Dedifferentiated amniotic fluid mesenchymal stem cell (primary cell): Measurements from ENCODE around the gene AFDN.
"Not testable (repeated sequence)": the region's sequence is repeated elsewhere in the genome, so short reads cannot be mapped to it uniquely, and the experiment has no call there.

Experiments used
- DNase-seq: peaks from one replicate; pipeline ENCODE4 v3.0.0-alpha.2; 2016; ENCODE audit errors: extremely low spot score

Gene AFDN

GRCh38 chr6:168000198-168001028, 173.7 kb downstream of the AFDN start:
- DNase-seq, result no peak

GRCh38 chr6:168001029-168001332, 174.3 kb downstream of the AFDN start:
- no peak for DNase-seq

DNA sequence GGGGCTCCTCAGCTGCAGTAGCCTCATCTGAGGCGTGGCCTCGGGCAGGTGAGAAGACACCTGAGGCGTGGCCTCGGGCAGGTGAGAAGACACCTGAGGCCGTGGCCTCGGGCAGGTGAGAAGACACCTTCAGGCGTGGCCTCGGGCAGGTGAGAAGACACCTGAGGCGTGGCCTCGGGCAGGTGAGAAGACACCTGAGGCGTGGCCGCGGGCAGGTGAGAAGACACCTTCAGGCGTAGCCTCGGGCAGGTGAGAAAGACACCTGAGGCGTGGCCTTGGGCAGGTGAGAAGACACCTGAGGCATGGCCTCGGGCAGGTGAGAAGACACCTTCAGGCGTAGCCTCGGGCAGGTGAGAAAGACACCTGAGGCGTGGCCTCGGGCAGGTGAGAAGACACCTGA, 174.8 kb downstream of the AFDN start:
- not testable (repeated sequence) for DNase-seq

DNA sequence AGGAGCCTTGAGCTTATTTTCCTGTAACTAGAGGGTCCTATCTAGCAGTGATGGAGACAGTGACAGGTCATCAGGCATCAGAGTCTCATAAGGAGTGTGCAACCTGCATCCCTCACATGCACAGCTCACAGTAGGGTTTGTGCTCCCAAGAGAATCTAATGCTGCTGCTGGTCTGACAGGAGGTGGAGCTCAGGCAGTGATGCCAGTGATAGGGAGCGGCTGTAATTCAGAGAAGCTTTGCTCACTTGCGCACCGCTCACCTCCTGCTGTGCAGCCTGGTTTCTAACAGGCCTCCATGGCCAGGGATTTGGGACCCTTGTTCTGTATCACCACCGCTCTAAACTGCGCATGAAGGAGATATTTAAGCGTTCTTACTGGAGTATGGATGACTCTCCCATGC, 176.1 kb downstream of the AFDN start:
- DNase-seq, result no peak

- DNase-seq, result no peak
Measured at GRCh38 chr6:168004023-168004422, 177.3 kb downstream of the AFDN start.

DNA sequence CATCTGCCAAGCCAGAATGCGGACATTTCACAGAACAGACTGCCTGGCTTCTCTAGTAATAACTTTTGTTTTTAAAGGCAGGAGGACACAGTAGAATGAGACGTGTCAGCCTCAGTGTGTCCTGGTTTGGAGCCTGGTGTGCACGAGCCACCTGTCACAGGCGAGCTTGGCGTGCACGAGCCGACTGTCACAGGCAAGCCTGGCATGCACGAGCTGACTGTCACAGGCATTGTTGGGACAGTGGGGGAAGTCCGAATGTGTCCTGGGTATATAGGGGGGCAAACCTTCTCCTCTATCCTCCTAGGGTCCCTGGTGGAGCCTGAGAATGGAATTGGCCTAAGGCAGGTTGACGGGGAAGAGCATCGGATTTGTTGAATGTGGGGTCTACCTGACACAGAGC, 178.2 kb downstream of the AFDN start:
- no peak for DNase-seq

DNA sequence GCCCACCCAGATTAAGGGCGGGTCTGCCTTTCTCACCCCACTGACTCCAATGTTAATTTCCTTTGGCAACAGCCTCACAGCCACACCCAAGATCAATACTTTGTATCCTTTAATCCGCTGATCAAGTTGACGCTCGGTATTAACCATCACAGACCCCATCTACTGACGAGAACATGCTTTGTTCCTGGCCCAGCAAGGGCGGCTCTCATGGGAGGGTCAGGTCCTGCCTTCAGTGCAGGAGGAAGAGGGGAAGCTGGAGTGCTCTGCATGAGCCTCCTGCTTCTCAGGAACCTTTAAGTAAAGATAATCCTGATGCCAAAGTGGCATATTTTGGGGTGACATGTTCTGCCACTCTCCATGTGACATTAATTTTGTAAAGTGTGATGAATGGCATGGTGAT, 179.1 kb downstream of the AFDN start:
- no peak for DNase-seq

GRCh38 chr6:168007592-168008338, 181.1 kb downstream of the AFDN start:
- DNase-seq, result peak; percentile 70

- no peak for DNase-seq
Measured at GRCh38 chr6:168009331-168009730, 182.6 kb downstream of the AFDN start.

DNA sequence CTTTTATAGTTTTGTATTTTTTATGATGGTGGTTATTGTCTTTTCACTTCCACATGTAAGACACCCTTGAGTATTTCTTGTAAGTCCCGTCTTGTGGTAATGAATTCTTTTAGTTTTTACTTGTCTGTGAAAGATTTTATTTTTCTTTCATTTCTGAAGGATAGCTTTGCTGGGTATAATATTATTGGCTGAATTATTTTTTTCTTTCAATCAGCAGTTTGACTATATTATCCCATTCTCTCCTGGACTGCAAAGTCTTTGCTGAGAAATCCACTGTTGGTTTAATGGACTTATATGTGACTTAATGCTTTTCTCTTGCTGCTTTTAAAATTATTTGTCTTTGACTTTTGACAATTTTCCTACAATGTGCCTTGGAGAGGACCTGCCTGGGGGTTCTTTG, 184.6 kb downstream of the AFDN start:
- no peak for DNase-seq

DNA sequence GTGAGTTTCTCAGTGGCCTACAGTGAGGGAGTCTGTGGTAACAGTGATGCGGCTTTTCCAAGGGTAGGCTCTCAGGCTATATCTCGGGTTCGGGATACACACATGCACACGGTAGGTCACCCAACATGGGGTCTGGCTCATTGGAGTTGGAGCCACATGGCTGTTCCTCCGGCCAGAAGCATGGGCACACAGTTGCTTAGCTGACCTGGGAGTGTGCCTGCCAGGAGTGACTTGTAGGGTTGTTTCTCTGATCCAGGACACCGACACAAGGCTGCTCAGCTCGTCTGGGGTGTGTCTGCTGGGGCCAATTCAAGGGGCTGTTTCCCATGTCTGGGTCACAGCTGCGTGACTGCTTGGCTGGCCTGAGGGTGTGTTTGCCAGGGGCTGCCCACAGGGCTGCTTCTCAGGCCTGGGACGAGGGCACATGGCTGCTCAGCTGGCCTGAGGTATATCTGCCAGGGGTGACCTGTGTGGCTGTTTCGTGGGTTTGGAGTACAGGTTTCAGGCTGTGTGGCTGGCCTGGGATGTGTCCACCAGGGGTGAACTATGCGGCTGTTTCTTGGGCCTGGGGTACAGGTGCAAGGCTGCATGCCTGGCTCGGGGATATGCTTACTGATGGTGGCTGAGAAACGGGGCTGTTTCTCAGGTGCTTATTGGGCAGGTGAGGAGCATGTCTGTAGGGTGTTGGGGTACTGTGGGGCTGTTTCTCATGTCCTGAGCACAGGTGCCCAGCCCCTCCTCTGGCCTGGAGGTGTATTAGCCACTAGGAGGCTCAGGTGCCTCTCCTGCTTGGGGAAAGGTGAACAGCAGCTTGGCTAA, 185.9 kb downstream of the AFDN start:
- DNase-seq, result no peak

DNA sequence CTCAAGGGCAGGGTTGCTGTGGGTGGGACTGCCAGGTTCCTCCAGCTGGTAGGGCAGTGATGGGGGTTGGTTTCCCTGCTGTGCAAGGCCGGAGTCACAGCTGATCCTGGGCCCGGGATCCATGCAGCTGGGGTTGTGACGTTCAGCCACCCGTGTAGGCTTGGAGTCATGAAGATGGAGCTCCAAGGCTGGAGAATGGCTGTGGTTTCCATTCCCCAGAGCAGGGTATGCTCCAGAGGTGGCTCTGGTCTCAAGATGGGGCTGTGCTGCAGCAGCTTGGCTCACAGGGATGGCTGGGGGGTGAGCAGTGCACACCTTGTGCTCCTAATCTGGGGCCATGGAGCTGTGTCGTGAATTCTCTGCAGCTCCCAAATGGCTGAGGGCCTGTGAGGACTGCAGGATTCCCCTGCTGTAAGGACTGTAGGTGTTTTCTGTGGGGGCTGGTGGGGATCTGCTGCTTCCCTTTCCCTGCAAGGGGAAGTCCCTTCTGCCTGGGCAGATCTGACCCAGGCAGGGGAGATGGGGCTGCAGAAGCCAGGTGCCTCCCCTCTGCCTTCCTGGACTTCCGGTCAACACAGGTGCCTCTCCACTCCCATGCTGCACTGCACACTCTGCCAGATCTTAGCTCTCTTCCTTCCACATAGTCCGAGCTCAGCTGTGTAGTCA, 186.7 kb downstream of the AFDN start:
- DNase-seq, result no peak

GRCh38 chr6:168014428-168014827, 187.7 kb downstream of the AFDN start:
- DNase-seq, result no peak

DNA sequence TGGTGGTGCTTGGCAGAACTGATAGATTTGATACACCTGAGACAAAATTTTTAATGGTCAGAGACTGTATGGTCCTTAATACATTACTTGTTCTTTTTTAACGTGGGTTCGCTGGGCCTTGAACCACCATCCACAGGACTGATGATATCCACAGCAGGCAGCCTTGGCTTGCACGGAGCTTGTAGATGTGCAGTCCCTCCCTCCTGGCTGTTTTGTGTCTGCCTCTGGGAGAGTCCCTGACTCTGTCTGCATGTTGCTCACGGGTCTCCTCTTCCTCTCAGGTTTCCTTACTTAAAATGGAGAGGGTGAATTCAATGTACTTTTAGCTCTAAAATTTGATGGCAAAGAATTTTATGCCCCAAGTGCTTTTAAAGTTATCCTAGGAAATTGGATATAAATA, 188.3 kb downstream of the AFDN start:
- no peak for DNase-seq

DNA sequence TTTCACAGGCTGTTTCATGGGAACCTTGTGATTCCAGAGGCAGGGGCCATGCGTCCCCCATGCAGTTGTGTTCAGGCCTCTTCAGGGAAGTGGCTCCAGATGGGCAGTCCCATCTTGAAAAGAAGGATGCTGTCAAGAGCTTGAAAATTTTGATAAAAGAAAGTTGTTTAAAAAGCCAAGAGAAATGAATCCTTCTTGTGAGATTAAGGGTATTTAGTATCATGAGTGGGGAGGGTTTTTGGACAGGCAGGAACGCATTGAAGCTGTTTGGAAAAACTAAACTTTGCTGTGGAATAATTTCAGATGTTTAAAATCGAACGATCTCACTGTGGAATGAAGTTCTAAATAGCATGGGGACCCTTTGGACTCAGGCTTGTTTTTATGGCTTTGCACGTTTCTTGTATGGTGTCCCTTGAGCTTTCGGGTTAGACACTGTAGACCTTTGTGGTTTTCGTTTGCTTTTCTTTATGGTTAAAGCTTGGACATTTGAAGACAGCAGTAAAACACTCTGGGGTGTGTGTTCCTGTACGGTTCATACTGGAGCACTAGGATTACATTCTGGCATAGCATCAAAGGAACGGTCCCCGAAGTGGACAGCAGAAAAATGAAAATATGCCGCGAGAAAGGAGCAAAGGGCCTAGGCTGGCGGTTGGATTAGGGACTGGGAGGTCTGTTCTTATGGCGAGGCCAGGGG, 188.9 kb downstream of the AFDN start:
- DNase-seq, result no peak

DNA sequence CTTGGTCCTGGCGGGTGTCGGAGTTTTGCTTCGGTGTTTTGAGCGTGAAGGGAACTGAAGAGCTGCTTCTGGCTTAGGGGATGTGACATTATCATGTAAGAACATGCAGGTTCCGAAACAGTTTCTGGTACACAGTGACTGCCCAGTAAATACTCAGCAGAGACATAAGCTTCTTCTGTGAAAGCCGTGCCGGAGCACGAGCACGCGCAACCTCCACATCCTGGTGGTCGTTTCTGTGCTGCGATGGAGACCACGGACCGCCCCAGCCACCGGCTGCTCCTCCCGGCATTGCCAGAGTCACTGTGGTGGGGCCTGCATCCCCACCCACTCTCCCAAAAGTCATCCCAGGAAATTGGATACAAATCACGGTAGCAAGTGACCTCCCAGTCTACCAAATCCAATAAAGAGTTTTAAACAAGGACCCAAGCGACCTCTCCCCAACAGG, 189.5 kb downstream of the AFDN start:
- no peak for DNase-seq

DNA sequence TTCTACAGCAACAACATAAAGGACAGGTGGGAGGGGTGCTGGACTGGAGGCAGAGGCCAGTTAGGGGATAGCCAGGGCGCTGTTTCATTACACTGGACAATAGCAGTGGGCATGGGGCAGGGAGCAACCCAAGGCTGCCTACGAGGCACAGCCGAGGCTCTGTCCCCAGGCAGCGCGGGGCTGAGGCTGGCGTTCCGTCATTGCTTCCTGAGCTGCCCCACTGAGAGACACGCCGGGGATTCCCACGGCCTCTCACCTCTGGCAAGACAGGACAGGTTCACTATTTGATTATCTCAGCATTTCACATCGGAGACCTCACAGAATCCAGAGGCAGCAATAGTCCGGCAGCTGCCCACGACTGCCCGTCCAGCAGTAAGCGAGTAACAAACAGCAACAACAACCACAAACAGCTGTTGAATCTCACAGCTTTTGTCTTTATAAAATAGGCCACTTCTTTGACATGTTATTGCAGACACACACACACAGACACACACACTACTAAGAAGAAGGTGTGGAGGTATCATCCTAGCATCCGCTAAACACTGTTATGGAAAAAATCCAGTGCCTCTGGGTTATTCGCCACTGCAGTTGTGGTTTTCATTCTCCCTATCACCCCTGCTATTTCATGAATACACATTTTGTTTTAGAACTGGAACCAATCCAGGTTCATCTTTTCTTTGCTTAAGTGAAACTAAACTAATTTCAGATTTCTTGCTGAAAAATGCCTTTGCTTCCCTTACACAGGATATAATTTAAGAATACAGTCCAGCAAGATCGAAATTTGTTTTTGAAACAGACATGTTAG, 190.2 kb downstream of the AFDN start:
- no peak for DNase-seq

- DNase-seq, result no peak
Measured at GRCh38 chr6:168017629-168018028, 190.9 kb downstream of the AFDN start.

DNA sequence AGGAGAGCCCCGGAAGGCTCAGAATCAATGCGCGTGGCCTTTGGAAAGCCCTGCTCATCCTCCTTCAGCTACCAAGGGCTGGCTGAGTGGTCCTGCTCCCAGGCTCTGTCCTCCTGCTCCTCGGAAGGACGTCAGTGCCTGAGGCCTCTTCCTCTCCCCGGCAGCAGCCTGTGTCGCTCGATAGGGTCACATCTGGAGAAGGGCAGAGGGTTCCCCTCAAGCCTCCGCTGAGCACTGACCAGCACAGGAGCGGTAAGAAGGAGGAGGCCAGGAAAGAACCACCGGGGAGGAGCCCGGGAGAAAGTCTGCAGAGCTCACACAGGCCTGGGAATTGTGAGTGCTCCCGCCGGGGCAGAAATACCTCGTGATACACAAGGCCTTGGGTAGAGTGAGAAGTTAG, 192.0 kb downstream of the AFDN start:
- DNase-seq, result no peak

GRCh38 chr6:168020242-168020641, 193.5 kb downstream of the AFDN start:
- no peak for DNase-seq

DNA sequence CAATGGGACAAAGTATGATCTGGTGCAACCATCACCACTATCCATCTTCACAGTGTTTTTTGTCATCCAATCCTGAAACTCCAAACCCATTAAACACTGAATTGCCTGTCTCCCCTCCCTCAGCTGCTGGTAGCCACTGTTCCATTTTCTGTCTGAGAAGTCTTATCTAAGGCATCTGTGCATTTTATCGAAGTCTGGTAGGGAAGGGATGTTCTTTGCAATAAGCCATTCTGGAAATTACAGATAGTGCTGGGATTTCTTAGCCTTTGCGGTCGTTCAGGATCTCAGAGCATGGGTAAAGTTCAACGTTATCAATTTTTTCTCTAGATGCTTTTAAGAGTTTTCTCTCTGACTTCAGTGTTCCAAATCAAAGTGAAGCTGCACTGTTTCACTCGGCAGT, 194.9 kb downstream of the AFDN start:
- DNase-seq, result no peak
